Measurements from ENCODE around the gene BIN1. TPM values are rescaled to one million over a fixed set of nuclear protein-coding genes. Genes with fewer than 3 reads are reported as not detected.

Gene BIN1
- total RNA-seq, 1 experiment from 2014 or later, result 42.5 TPM

DNA sequence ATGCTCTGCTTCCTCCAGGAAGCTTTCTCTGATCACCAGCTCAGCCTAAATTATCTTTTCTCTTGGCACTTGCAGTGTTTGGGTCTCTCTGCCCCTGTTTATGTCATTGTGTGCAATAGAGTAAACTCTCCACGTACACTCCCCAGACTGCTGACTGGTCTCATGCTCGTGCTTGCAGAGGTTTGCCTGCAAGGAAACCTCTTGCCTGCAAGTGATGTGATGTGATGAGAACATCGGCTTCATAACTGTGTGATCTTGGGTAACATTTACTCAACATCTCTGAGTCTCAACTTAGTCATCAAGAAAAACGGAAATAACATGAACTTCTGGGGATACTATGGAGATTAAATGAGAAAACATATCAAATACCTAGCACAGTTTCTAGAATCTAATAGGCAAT is 92.3 kb downstream of the BIN1 start:
- 0 out of 2 replicates have a peak, but pooled peaks cover 10% of the 10 kb centered on the region for H3K4me1 Mint-ChIP-seq
- no peak overlapping the region for H3K4me3 Mint-ChIP-seq
- ATAC-seq, result no peak

DNA sequence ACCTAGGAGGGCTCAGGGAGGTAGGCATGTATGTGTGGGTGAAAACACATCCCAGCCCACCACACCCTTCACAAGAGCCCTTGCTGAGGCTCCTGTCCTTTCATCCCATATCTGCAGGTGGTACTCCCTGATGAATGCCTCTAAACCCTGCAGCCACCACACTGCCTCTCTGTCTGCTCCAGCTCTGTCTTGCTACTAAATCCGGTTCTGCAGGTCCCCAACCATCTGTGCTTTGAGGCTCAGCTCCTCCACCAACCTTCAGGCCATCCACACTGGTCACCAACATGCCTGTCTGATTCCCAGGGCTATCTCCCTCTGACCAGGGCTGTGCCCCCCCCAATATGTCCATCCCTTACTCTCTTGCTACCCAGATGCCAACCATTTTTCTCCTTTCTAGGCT is 92.7 kb downstream of the BIN1 start:
- no peak overlapping the region for H3K4me3 Mint-ChIP-seq
- 0 out of 2 replicates have a peak, but pooled peaks cover 10% of the 10 kb centered on the region for H3K4me1 Mint-ChIP-seq
- no peak overlapping the region for H3K27ac Mint-ChIP-seq
- POLR2A ChIA-PET, result interaction anchor here (1.0 kb wide), 1 partner anchor 9 kb away, joined by 3 read pairs; no protein-coding TSS in a partner anchor
- H3K36me3 Mint-ChIP-seq, result no peaks in the 10 kb centered on the region
- TF ChIP-seq, protein P1, sequence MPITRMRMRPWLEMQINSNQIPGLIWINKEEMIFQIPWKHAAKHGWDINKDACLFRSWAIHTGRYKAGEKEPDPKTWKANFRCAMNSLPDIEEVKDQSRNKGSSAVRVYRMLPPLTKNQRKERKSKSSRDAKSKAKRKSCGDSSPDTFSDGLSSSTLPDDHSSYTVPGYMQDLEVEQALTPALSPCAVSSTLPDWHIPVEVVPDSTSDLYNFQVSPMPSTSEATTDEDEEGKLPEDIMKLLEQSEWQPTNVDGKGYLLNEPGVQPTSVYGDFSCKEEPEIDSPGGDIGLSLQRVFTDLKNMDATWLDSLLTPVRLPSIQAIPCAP (CRISPR knock-in tag; IDR thresholded peaks at IDR 0.05), result no peak
- no peak for TF ChIP-seq GRHL2 (CRISPR knock-in tag; IDR thresholded peaks at IDR 0.05; ENCODE audit: insufficient replicate concordance, severe bottlenecking)
- DNase-seq (ENCODE audit: low spot score), result no peak
- peak; percentile 34; the same call in 1 of the 2 replicates for ATAC-seq
- no peaks in the 10 kb centered on the region for H3K9me3 Mint-ChIP-seq
- H3K27me3 Mint-ChIP-seq (ENCODE audit: low read depth), result peaks cover 5% of the 10 kb centered on the region
- CTCF ChIA-PET, result interaction anchor here (0.6 to 1.5 kb wide), 5 partner anchors 9 to 143 kb away, joined by 3 to 5 read pairs (median 4); no protein-coding TSS in a partner anchor

More for the DNA sequence above, 92.3 kb downstream of the BIN1 start:
- Mint-ChIP-seq H3K27me3 (ENCODE audit: low read depth) (peaks cover 5% of the 10 kb centered on the region), H3K27ac (no peak overlapping the region), H3K36me3 (no peaks in the 10 kb centered on the region), H3K9me3 (no peaks in the 10 kb centered on the region)
- no peak for DNase-seq (ENCODE audit: low spot score)
- TF ChIP-seq OVOL2 (CRISPR knock-in tag; IDR thresholded peaks at IDR 0.05; ENCODE audit: borderline replicate concordance), result no peak
- TF ChIP-seq TP53 (CRISPR knock-in tag; IDR thresholded peaks at IDR 0.05), result no peak
- TF ChIP-seq, protein P2, sequence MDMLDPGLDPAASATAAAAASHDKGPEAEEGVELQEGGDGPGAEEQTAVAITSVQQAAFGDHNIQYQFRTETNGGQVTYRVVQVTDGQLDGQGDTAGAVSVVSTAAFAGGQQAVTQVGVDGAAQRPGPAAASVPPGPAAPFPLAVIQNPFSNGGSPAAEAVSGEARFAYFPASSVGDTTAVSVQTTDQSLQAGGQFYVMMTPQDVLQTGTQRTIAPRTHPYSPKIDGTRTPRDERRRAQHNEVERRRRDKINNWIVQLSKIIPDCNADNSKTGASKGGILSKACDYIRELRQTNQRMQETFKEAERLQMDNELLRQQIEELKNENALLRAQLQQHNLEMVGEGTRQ (CRISPR knock-in tag; IDR thresholded peaks at IDR 0.05), result no peak
- no peak for TF ChIP-seq GRHL2 (CRISPR knock-in tag; IDR thresholded peaks at IDR 0.05; ENCODE audit: insufficient replicate concordance, severe bottlenecking)
- no peak for TF ChIP-seq MXD4 (CRISPR knock-in tag; IDR thresholded peaks at IDR 0.05; ENCODE audit: borderline replicate concordance)
- TF ChIP-seq SMAD3 (CRISPR knock-in tag; IDR thresholded peaks at IDR 0.05; ENCODE audit: borderline replicate concordance), result no peak
- TF ChIP-seq PRRX2 (CRISPR knock-in tag; IDR thresholded peaks at IDR 0.05), result no peak
- no peak for TF ChIP-seq KAT7 (CRISPR knock-in tag; IDR thresholded peaks at IDR 0.05; ENCODE audit: borderline replicate concordance)
- TF ChIP-seq, protein P3, sequence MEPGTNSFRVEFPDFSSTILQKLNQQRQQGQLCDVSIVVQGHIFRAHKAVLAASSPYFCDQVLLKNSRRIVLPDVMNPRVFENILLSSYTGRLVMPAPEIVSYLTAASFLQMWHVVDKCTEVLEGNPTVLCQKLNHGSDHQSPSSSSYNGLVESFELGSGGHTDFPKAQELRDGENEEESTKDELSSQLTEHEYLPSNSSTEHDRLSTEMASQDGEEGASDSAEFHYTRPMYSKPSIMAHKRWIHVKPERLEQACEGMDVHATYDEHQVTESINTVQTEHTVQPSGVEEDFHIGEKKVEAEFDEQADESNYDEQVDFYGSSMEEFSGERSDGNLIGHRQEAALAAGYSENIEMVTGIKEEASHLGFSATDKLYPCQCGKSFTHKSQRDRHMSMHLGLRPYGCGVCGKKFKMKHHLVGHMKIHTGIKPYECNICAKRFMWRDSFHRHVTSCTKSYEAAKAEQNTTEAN (CRISPR knock-in tag; IDR thresholded peaks at IDR 0.05), result no peak
- TF ChIP-seq, protein P4, sequence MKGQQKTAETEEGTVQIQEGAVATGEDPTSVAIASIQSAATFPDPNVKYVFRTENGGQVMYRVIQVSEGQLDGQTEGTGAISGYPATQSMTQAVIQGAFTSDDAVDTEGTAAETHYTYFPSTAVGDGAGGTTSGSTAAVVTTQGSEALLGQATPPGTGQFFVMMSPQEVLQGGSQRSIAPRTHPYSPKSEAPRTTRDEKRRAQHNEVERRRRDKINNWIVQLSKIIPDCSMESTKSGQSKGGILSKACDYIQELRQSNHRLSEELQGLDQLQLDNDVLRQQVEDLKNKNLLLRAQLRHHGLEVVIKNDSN (CRISPR knock-in tag; IDR thresholded peaks at IDR 0.05), result no peak
- TF ChIP-seq TEAD4 (CRISPR knock-in tag; IDR thresholded peaks at IDR 0.05), result no peak
- no peak for TF ChIP-seq RORB (CRISPR knock-in tag; IDR thresholded peaks at IDR 0.05)
- no peak for TF ChIP-seq HMGA2 (CRISPR knock-in tag; IDR thresholded peaks at IDR 0.05)
- TF ChIP-seq ZNF317 (CRISPR knock-in tag; IDR thresholded peaks at IDR 0.05; ENCODE audit: borderline replicate concordance, low read depth), result no peak
- TF ChIP-seq NR2C2 (CRISPR knock-in tag; IDR thresholded peaks at IDR 0.05), result no peak
- TF ChIP-seq, protein P5, sequence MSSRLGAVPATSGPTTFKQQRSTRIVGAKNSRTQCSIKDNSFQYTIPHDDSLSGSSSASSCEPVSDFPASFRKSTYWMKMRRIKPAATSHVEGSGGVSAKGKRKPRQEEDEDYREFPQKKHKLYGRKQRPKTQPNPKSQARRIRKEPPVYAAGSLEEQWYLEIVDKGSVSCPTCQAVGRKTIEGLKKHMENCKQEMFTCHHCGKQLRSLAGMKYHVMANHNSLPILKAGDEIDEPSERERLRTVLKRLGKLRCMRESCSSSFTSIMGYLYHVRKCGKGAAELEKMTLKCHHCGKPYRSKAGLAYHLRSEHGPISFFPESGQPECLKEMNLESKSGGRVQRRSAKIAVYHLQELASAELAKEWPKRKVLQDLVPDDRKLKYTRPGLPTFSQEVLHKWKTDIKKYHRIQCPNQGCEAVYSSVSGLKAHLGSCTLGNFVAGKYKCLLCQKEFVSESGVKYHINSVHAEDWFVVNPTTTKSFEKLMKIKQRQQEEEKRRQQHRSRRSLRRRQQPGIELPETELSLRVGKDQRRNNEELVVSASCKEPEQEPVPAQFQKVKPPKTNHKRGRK (CRISPR knock-in tag; IDR thresholded peaks at IDR 0.05; ENCODE audit: borderline replicate concordance), result no peak
- TF ChIP-seq, protein P6, sequence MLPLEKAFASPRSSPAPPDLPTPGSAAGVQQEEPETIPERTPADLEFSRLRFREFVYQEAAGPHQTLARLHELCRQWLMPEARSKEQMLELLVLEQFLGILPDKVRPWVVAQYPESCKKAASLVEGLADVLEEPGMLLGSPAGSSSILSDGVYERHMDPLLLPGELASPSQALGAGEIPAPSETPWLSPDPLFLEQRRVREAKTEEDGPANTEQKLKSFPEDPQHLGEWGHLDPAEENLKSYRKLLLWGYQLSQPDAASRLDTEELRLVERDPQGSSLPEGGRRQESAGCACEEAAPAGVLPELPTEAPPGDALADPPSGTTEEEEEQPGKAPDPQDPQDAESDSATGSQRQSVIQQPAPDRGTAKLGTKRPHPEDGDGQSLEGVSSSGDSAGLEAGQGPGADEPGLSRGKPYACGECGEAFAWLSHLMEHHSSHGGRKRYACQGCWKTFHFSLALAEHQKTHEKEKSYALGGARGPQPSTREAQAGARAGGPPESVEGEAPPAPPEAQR (CRISPR knock-in tag; IDR thresholded peaks at IDR 0.05), result no peak
- CTCF ChIA-PET, result interaction anchor here (0.6 to 1.5 kb wide), 4 partner anchors 10 to 143 kb away, joined by 3 to 5 read pairs (median 4); no protein-coding TSS in a partner anchor
- POLR2A ChIA-PET, result interaction anchor here (1.0 kb wide), 1 partner anchor 9 kb away, joined by 3 read pairs; no protein-coding TSS in a partner anchor
